Measurements from ENCODE around the gene LRRC61.

DNA sequence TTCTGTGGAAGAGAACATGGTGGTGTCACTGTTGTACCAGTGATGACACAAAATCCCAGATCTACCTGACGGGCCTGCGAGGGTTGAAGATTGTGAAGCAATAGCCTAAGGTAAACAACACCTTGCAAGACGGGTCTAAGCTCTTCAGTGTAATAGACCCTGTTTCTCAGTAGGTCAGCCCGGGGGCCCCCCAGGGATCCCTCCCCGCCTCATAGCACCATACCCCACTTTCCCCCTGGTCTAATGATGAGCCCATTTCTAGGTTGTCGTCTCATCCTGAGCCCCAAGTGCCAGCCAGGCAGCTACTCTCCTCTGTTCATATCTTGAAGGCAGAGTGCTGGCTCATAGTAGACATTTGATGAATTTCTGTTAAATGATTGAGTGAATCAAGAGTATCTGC, 2.7 kb downstream of the LRRC61 start:
- TF ChIP-seq, protein P1, sequence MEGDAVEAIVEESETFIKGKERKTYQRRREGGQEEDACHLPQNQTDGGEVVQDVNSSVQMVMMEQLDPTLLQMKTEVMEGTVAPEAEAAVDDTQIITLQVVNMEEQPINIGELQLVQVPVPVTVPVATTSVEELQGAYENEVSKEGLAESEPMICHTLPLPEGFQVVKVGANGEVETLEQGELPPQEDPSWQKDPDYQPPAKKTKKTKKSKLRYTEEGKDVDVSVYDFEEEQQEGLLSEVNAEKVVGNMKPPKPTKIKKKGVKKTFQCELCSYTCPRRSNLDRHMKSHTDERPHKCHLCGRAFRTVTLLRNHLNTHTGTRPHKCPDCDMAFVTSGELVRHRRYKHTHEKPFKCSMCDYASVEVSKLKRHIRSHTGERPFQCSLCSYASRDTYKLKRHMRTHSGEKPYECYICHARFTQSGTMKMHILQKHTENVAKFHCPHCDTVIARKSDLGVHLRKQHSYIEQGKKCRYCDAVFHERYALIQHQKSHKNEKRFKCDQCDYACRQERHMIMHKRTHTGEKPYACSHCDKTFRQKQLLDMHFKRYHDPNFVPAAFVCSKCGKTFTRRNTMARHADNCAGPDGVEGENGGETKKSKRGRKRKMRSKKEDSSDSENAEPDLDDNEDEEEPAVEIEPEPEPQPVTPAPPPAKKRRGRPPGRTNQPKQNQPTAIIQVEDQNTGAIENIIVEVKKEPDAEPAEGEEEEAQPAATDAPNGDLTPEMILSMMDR (conservative IDR thresholded peaks at IDR 0.05; ENCODE audit: low read depth, low read length), result no peak
- no peak for TF ChIP-seq EZH2 (IDR thresholded peaks at IDR 0.05; ENCODE audit: borderline replicate concordance, low read depth, low read length, poor library complexity, severe bottlenecking)
